Measurements from ENCODE around the gene MARK1. TPM values are rescaled to one million over a fixed set of nuclear protein-coding genes. Genes with fewer than 3 reads are reported as not detected.

MARK1 gene
- total RNA-seq, 2 donors from 2014 or later = 0.05 TPM; not detected in 1

DNA sequence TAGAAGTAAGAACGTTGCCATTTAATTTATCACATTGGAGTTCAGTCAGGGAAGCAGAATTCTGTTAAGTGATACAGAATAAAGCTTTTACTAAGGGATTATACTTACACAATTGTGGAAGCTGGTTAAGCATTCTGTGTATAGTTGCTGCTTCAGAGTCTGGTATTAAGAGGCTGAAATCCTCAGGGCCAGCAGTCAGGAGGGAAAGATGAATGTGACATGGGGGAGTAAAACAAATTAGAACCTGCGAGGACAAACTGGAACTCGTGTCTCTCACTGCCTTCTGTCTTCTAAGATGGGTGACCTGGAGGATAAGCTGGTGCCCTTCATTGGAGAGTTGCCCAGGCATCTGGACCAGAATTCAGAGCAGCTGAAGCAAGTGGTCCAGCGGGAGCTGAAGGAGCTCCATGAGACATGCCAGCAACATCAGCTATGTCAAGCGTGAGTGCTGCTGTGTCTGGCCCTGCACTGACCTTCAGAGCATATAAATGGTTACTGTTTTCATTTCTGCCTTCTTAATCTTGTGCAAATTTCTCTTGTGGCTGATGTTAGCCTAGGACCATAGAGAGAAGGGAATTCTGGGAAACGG is 23.0 kb downstream of the MARK1 start:
- Mint-ChIP-seq H3K9me3 (no peaks in the 10 kb centered on the region), H3K4me1 (ENCODE audit: low read depth) (no peaks in the 10 kb centered on the region), H3K27ac (no peak overlapping the region), H3K36me3 (ENCODE audit: insufficient read depth in 2 of 2) (no peaks in the 10 kb centered on the region), H3K27me3 (ENCODE audit: low read depth) (no peaks in the 10 kb centered on the region), H3K4me3 (no peak overlapping the region)
- ATAC-seq (replicated peaks in 1 of 2) (no peak), DNase-seq (no peak)

DNA sequence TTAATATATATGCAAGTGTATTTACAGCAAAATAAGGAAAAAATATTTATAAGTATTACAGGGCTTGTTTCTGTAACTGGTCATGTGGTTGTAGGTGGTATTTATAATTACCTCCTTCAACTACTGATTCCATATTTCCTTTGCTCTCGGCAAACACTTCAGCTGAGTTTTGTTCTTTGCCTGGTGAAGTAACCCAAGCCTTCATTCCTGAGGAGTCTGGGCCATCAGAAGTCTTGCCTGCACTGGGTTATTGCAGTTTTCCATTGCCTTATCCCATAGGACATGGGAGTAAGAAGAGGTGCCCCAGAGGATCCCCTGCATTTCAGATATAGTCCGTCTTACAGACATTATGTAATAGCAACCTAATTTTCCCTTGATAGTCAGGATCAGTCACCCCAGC is 23.8 kb downstream of the MARK1 start:
- H3K27ac Mint-ChIP-seq = no peak overlapping the region
- H3K4me3 Mint-ChIP-seq = no peak overlapping the region
- no peaks in the 10 kb centered on the region for H3K27me3 Mint-ChIP-seq (ENCODE audit: low read depth)
- no peaks in the 10 kb centered on the region for H3K36me3 Mint-ChIP-seq (ENCODE audit: insufficient read depth in 2 of 2)
- H3K4me1 Mint-ChIP-seq (ENCODE audit: low read depth) = no peaks in the 10 kb centered on the region
- ATAC-seq (replicated peaks in 1 of 2) (no peak), DNase-seq (no peak)
- no peaks in the 10 kb centered on the region for H3K9me3 Mint-ChIP-seq

GRCh38 chr1:220552672-220553260 is 24.8 kb downstream of the MARK1 start:
- Mint-ChIP-seq H3K4me3 (no peak overlapping the region), H3K27me3 (ENCODE audit: low read depth) (no peaks in the 10 kb centered on the region), H3K27ac (no peak overlapping the region), H3K4me1 (ENCODE audit: low read depth) (no peaks in the 10 kb centered on the region), H3K36me3 (ENCODE audit: insufficient read depth in 2 of 2) (no peaks in the 10 kb centered on the region), H3K9me3 (no peaks in the 10 kb centered on the region)
- ATAC-seq (replicated peaks in 1 of 2) (no peak), DNase-seq (no peak)

- Mint-ChIP-seq H3K4me1 (ENCODE audit: low read depth) (no peaks in the 10 kb centered on the region), H3K27me3 (ENCODE audit: low read depth) (no peaks in the 10 kb centered on the region), H3K27ac (no peak overlapping the region), H3K4me3 (no peak overlapping the region), H3K9me3 (no peaks in the 10 kb centered on the region), H3K36me3 (ENCODE audit: insufficient read depth in 2 of 2) (no peaks in the 10 kb centered on the region)
- no peak for DNase-seq
- ATAC-seq (replicated peaks in 1 of 2) = no peak
Observed at GRCh38 chr1:220556641-220557040, 28.7 kb downstream of the MARK1 start.

DNA sequence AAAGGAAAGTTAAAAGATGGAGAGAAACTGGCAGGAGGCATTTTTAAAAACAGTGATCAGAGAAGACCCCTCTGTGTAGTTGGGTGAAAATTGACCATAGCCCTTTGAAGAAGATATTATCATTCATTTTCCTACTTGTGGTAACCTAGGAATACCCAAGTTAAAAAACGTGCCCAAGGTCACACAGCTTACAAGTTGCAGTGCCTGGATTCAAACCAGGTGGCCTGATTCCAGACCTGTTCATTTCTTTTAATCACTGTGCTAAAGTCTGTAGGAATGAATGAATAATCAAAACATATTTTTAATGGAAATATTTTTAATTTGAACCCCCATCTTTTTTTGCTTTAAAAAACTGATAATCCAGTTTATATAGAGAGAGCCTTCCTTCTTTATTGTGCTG is 35.6 kb downstream of the MARK1 start:
- H3K4me1 Mint-ChIP-seq (ENCODE audit: low read depth) = no peaks in the 10 kb centered on the region
- H3K27ac Mint-ChIP-seq = no peak overlapping the region
- no peaks in the 10 kb centered on the region for H3K9me3 Mint-ChIP-seq
- ATAC-seq (replicated peaks in 1 of 2) (no peak), DNase-seq (no peak)
- H3K4me3 Mint-ChIP-seq = no peak overlapping the region
- no peaks in the 10 kb centered on the region for H3K36me3 Mint-ChIP-seq (ENCODE audit: insufficient read depth in 2 of 2)
- no peaks in the 10 kb centered on the region for H3K27me3 Mint-ChIP-seq (ENCODE audit: low read depth)

GRCh38 chr1:220564216-220564615 is 36.3 kb downstream of the MARK1 start:
- Mint-ChIP-seq H3K4me3 (no peak overlapping the region), H3K9me3 (no peaks in the 10 kb centered on the region), H3K27ac (no peak overlapping the region), H3K36me3 (ENCODE audit: insufficient read depth in 2 of 2) (no peaks in the 10 kb centered on the region), H3K4me1 (ENCODE audit: low read depth) (no peaks in the 10 kb centered on the region), H3K27me3 (ENCODE audit: low read depth) (no peaks in the 10 kb centered on the region)
- DNase-seq (no peak), ATAC-seq (replicated peaks in 1 of 2) (no peak)

- Mint-ChIP-seq H3K4me1 (ENCODE audit: low read depth) (no peaks in the 10 kb centered on the region), H3K36me3 (ENCODE audit: insufficient read depth in 2 of 2) (no peaks in the 10 kb centered on the region), H3K27ac (no peak overlapping the region), H3K4me3 (no peak overlapping the region), H3K9me3 (no peaks in the 10 kb centered on the region), H3K27me3 (ENCODE audit: low read depth) (no peaks in the 10 kb centered on the region)
- DNase-seq (no peak), ATAC-seq (replicated peaks in 1 of 2) (no peak)
Observed at GRCh38 chr1:220565670-220566069, 37.7 kb downstream of the MARK1 start.

GRCh38 chr1:220566869-220567268 is 38.9 kb downstream of the MARK1 start:
- no peak overlapping the region for H3K4me3 Mint-ChIP-seq
- H3K9me3 Mint-ChIP-seq = no peaks in the 10 kb centered on the region
- H3K27me3 Mint-ChIP-seq (ENCODE audit: low read depth) = no peaks in the 10 kb centered on the region
- DNase-seq (no peak), ATAC-seq (replicated peaks in 1 of 2) (no peak)
- H3K27ac Mint-ChIP-seq = no peak overlapping the region
- no peaks in the 10 kb centered on the region for H3K4me1 Mint-ChIP-seq (ENCODE audit: low read depth)
- no peaks in the 10 kb centered on the region for H3K36me3 Mint-ChIP-seq (ENCODE audit: insufficient read depth in 2 of 2)

- Mint-ChIP-seq H3K4me1 (ENCODE audit: low read depth) (no peaks in the 10 kb centered on the region), H3K27me3 (ENCODE audit: low read depth) (no peaks in the 10 kb centered on the region), H3K36me3 (ENCODE audit: insufficient read depth in 2 of 2) (peaks cover 0 to 2% of the 10 kb centered on the region in 2 donors), H3K27ac (no peak overlapping the region), H3K4me3 (no peak overlapping the region), H3K9me3 (peaks cover 5 to 7% of the 10 kb centered on the region in 2 donors)
- DNase-seq (no peak), ATAC-seq (replicated peaks in 1 of 2) (no peak)
Observed at GRCh38 chr1:220572416-220572815, 44.5 kb downstream of the MARK1 start.

DNA sequence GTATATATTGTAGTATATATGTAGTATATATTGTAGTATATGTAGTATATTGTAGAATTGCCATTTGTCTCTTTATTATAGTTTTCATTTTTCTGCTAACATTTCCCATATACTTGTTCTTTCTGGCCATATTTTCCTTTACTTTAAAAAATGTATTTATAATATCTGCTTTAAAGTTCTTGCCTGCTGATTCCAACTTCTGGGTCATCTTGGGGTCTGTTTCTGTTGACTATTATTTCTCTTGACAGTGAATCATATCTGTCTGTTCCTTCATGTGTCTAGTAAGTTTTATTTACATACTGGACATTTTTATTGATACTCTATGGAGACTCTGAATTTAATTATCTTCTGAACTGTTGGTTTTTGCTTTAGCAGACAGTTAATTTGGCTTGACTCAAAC is 45.9 kb downstream of the MARK1 start:
- peaks cover 5 to 7% of the 10 kb centered on the region in 2 donors for H3K9me3 Mint-ChIP-seq
- H3K4me3 Mint-ChIP-seq = no peak overlapping the region
- H3K27ac Mint-ChIP-seq = no peak overlapping the region
- no peak for ATAC-seq (replicated peaks in 1 of 2)
- no peak for DNase-seq
- no peaks in the 10 kb centered on the region for H3K4me1 Mint-ChIP-seq (ENCODE audit: low read depth)
- H3K27me3 Mint-ChIP-seq (ENCODE audit: low read depth) = no peaks in the 10 kb centered on the region
- peaks cover 0 to 2% of the 10 kb centered on the region in 2 donors for H3K36me3 Mint-ChIP-seq (ENCODE audit: insufficient read depth in 2 of 2)

DNA sequence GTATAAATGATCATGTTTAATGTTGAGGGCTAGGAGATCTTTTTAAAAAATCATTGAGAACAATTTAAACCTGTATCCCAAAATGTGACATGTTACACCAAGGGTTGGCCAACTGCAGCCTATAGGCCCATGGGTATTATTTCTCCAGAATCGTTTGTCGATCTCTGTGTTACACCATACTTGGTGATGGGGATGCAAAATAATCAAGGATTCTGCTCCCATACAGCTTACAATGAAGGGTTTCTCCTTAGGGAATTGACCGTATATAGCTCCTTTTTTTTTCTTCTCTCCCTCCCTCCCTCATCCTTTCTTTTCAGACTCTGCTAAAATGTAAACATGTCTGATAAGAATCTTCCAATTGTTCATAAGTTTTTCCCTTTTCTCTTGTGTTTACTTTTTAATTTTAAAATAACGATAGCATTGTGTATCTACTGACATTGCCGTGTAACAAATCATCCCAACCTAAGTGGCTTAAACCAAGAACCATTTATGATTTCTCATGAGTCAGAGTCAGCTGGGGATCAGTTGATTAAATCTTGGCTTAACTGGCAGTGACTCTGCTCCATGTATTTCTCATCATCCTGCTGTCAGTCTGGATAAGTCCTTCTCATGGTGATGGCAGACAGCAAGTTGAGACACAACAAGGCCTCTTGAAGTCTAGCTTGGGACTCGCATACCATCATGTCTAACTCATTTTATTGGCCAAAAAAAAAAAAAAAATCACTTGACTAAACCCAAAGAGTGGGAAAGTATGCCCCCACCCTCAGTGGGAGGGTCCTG is 48.0 kb downstream of the MARK1 start:
- no peak for DNase-seq
- Mint-ChIP-seq H3K36me3 (ENCODE audit: insufficient read depth in 2 of 2) (peaks cover 0 to 2% of the 10 kb centered on the region in 2 donors), H3K27ac (no peak overlapping the region), H3K4me3 (no peak overlapping the region), H3K27me3 (ENCODE audit: low read depth) (no peaks in the 10 kb centered on the region), H3K9me3 (peaks cover 5 to 7% of the 10 kb centered on the region in 2 donors), H3K4me1 (ENCODE audit: low read depth) (no peaks in the 10 kb centered on the region)
- no peak for ATAC-seq (replicated peaks in 1 of 2)

GRCh38 chr1:220577926-220578325 is 50.0 kb downstream of the MARK1 start:
- peaks cover 0 to 2% of the 10 kb centered on the region in 2 donors for H3K36me3 Mint-ChIP-seq (ENCODE audit: insufficient read depth in 2 of 2)
- no peaks in the 10 kb centered on the region for H3K27me3 Mint-ChIP-seq (ENCODE audit: low read depth)
- no peak overlapping the region for H3K27ac Mint-ChIP-seq
- H3K9me3 Mint-ChIP-seq = peaks cover 5 to 7% of the 10 kb centered on the region in 2 donors
- DNase-seq (no peak), ATAC-seq (replicated peaks in 1 of 2) (no peak)
- no peaks in the 10 kb centered on the region for H3K4me1 Mint-ChIP-seq (ENCODE audit: low read depth)
- no peak overlapping the region for H3K4me3 Mint-ChIP-seq

DNA sequence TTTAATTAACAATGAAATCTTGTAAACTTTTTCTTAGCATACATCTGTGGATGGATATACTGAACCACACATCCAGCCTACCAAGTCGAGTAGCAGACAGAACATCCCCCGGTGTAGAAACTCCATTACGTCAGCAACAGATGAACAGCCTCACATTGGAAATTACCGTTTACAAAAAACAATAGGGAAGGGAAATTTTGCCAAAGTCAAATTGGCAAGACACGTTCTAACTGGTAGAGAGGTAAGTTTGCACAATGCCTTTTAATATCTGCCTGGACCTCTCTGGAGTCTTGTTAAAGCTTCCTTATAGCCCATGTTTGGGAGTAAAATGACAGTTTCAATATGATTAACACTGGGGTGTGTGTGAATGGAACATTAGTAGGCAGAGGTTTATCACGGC is 51.4 kb downstream of the MARK1 start:
- H3K36me3 Mint-ChIP-seq (ENCODE audit: insufficient read depth in 2 of 2) = no peaks in the 10 kb centered on the region
- H3K27ac Mint-ChIP-seq = no peak overlapping the region
- no peak for DNase-seq
- no peaks in the 10 kb centered on the region for H3K4me1 Mint-ChIP-seq (ENCODE audit: low read depth)
- H3K27me3 Mint-ChIP-seq (ENCODE audit: low read depth) = no peaks in the 10 kb centered on the region
- no peak overlapping the region for H3K4me3 Mint-ChIP-seq
- peaks cover under 1 to 3% of the 10 kb centered on the region in 2 donors for H3K9me3 Mint-ChIP-seq
- ATAC-seq (replicated peaks in 1 of 2) = no peak
